PFSK-1 (cell line): Measurements from ENCODE around the gene IRF4.

ENCODE experiments used
- FOXP2 ChIP-seq: optimal IDR thresholded peaks from 2 replicates; pipeline ENCODE3; 2011; ENCODE audit warnings: borderline replicate concordance, control low read depth, inconsistent platforms; ENCODE audit not compliant: insufficient read depth; ENCODE audit errors: extremely low read length, extremely low read depth
- POLR2AphosphoS5 ChIP-seq: IDR thresholded peaks from 2 replicates; pipeline ENCODE4 v1.6.1; 2012; ENCODE audit warnings: low read depth, mild to moderate bottlenecking, control low read depth, low read length, moderate library complexity
- SIN3A ChIP-seq: IDR thresholded peaks from 2 replicates; pipeline ENCODE4 v1.6.1; 2012; ENCODE audit warnings: mild to moderate bottlenecking, low read length, moderate library complexity, borderline replicate concordance; ENCODE audit not compliant: insufficient read depth
- TAF1 ChIP-seq: IDR thresholded peaks from 2 replicates; pipeline ENCODE4 v1.6.1; 2012; ENCODE audit warnings: low read length, control low read depth, borderline replicate concordance; ENCODE audit not compliant: insufficient read depth
- TF ChIP-seq, protein P1 (sequence below), 2 experiments: IDR thresholded peaks; 2 replicates each; pipeline versions ENCODE4 v1.6.1 to v1.8.0; 2011 to 2012; ENCODE audit warnings: low read depth in 2 of 2, low read length in 2 of 2, control low read depth in 1 of 2, inconsistent platforms in 1 of 2, mild to moderate bottlenecking in 1 of 2, moderate library complexity in 1 of 2; ENCODE audit not compliant: insufficient read depth in 1 of 2

DNA sequence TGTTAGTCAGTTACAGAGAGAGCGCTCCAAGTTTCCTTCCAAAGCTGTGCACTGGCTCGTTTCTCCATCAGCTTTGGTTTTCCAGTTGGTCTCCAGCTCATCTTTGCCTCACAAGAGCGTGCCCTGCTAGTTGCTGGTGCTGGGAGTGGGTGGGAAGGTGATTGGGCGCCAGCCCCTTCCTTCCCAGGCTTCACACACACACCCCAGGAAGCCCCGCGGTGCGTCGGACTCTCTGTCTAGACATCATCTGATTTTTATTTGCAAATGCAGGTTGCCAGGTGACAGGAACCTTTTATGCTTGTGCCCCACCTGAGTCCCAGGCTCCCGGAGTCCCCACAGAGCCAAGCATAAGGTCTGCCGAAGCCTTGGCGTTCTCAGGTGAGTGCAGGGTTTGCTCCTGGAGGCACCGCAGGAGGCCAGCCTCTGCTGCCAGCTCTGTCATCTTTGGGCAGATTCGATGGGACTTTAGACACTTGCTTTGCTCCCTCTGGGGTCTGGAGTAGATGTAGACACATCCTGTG lies 7.1 kb downstream of the IRF4 start:
- TF ChIP-seq POLR2AphosphoS5 (no peak), TAF1 (no peak), SIN3A (no peak), FOXP2 (no peak)
- TF ChIP-seq, protein P1, sequence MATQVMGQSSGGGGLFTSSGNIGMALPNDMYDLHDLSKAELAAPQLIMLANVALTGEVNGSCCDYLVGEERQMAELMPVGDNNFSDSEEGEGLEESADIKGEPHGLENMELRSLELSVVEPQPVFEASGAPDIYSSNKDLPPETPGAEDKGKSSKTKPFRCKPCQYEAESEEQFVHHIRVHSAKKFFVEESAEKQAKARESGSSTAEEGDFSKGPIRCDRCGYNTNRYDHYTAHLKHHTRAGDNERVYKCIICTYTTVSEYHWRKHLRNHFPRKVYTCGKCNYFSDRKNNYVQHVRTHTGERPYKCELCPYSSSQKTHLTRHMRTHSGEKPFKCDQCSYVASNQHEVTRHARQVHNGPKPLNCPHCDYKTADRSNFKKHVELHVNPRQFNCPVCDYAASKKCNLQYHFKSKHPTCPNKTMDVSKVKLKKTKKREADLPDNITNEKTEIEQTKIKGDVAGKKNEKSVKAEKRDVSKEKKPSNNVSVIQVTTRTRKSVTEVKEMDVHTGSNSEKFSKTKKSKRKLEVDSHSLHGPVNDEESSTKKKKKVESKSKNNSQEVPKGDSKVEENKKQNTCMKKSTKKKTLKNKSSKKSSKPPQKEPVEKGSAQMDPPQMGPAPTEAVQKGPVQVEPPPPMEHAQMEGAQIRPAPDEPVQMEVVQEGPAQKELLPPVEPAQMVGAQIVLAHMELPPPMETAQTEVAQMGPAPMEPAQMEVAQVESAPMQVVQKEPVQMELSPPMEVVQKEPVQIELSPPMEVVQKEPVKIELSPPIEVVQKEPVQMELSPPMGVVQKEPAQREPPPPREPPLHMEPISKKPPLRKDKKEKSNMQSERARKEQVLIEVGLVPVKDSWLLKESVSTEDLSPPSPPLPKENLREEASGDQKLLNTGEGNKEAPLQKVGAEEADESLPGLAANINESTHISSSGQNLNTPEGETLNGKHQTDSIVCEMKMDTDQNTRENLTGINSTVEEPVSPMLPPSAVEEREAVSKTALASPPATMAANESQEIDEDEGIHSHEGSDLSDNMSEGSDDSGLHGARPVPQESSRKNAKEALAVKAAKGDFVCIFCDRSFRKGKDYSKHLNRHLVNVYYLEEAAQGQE (IDR thresholded peaks at IDR 0.05; ENCODE audit: insufficient read depth in 1 of 2, low read depth in 2 of 2, low read length in 2 of 2) = no peak
